H1 (cell line): ENCODE data around the gene CUX1. TPM values are rescaled to one million over a fixed set of nuclear protein-coding genes. Genes with fewer than 3 reads are reported as not detected.

Experiments used
- CTCF ChIA-PET: fragments of 300-600 bp; sonication (Branson Sonifier 250); formaldehyde crosslinking; loops from one replicate; lab custom pipeline; 2021; ENCODE audit not compliant: partially characterized antibody; lab: Charles Lee
- POLR2A ChIA-PET: fragments of 300-600 bp; sonication (Branson Sonifier 250); formaldehyde crosslinking; loops from one replicate; lab custom pipeline; 2021; ENCODE audit warnings: inconsistent platforms; ENCODE audit not compliant: partially characterized antibody; lab: Charles Lee
- DNase-seq, 2 experiments: peaks; one replicate each; pipeline versions ENCODE4 v3.0.0 to v3.0.0-alpha.2; 2010 to 2022; ENCODE audit warnings: low spot score in 2 of 2, low read depth in 1 of 2, mixed read lengths in 1 of 2
- FAIRE-seq: peaks from 2 replicates; lab custom pipeline; 2011; peaks lifted over from hg19 to GRCh38; lab: Jason Lieb, UNC
- H2AFZ ChIP-seq: 2 replicates; pipeline ENCODE4 v1.8.1; 2012; ENCODE audit warnings: low read length, inconsistent platforms
- H2AK5ac ChIP-seq: 2 replicates; pipeline ENCODE4 v1.6.1; 2013; ENCODE audit warnings: low read depth, low read length
- H2BK120ac ChIP-seq: replicated peaks from 2 replicates; pipeline ENCODE3; 2013; ENCODE audit warnings: low read depth, low read length, inconsistent platforms
- H2BK12ac ChIP-seq: 2 replicates; pipeline ENCODE4 v1.6.1; 2013; ENCODE audit warnings: low read depth, low read length
- H2BK15ac ChIP-seq: 2 replicates; pipeline ENCODE4 v1.6.1; 2013; ENCODE audit warnings: low read length
- H2BK20ac ChIP-seq: 2 replicates; pipeline ENCODE4 v1.6.1; 2013; ENCODE audit warnings: low read length
- H2BK5ac ChIP-seq: 2 replicates; pipeline ENCODE4 v1.6.1; 2013; ENCODE audit warnings: low read depth, low read length
- H3K14ac ChIP-seq: 2 replicates; pipeline ENCODE4 v1.6.1; 2013; ENCODE audit warnings: inconsistent platforms; ENCODE audit not compliant: insufficient read length
- H3K18ac ChIP-seq: 2 replicates; pipeline ENCODE4 v1.6.1; 2013; ENCODE audit warnings: low read length; ENCODE audit errors: extremely low read depth
- H3K23ac ChIP-seq: 2 replicates; pipeline ENCODE4 v1.6.1; 2013; ENCODE audit warnings: inconsistent platforms; ENCODE audit not compliant: insufficient read length
- H3K23me2 ChIP-seq: 2 replicates; pipeline ENCODE4 v1.6.1; 2013; ENCODE audit warnings: low read depth, low read length
- H3K27ac ChIP-seq: 2 replicates; pipeline ENCODE4 v1.6.1; 2011; ENCODE audit warnings: low read depth, low read length, inconsistent platforms
- H3K27me3 ChIP-seq, 4 experiments: replicated peaks in 1 of 4; 1 replicate in 1 of 4; 2 replicates in 3 of 4; pipeline versions ENCODE4 v1.6.1 to v1.8.1; 2011 to 2013; ENCODE audit warnings: low read length in 3 of 4, mild to moderate bottlenecking in 3 of 4, inconsistent platforms in 2 of 4, mixed read lengths in 2 of 4, moderate library complexity in 1 of 4; ENCODE audit not compliant: control insufficient read depth in 3 of 4, insufficient read depth in 3 of 4; ENCODE audit errors: extremely low read depth in 1 of 4
- H3K36me3 ChIP-seq, 4 experiments: 2 replicates each; pipeline versions ENCODE4 v1.6.1 to v1.8.1; 2011 to 2013; ENCODE audit warnings: mild to moderate bottlenecking in 4 of 4, low read length in 3 of 4, moderate library complexity in 2 of 4, control low read depth in 1 of 4, inconsistent platforms in 1 of 4; ENCODE audit not compliant: insufficient read depth in 4 of 4, control insufficient read depth in 2 of 4
- H3K4ac ChIP-seq: replicated peaks from 2 replicates; pipeline ENCODE3; 2013; ENCODE audit warnings: low read length, low read depth, mixed read lengths, inconsistent platforms; ENCODE audit not compliant: insufficient read length
- H3K4me1 ChIP-seq, 4 experiments: replicated peaks in 1 of 4; 1 replicate in 1 of 4; 2 replicates in 3 of 4; pipeline versions ENCODE4 v1.6.1 to v1.8.1; 2011 to 2013; ENCODE audit warnings: low read length in 3 of 4, inconsistent platforms in 2 of 4, mixed read lengths in 1 of 4; ENCODE audit not compliant: insufficient read depth in 4 of 4, control insufficient read depth in 3 of 4
- H3K4me2 ChIP-seq, 2 experiments: 2 replicates each; pipeline versions ENCODE4 v1.6.1 to v1.8.1; 2011 to 2013; ENCODE audit warnings: low read depth in 2 of 2, low read length in 2 of 2, control low read depth in 1 of 2, inconsistent platforms in 1 of 2, mild to moderate bottlenecking in 1 of 2; ENCODE audit not compliant: insufficient read depth in 1 of 2
- H3K4me3 ChIP-seq, 4 experiments: fragments of 200-600, 300-600 bp in 1 of 4; sonication (generic), shearing (Covaris generic), sonication (Bioruptor Twin) in 1 of 4; 2 replicates each; pipeline versions ENCODE4 v1.5.1 to v1.8.1; 2011 to 2016; ENCODE audit warnings: low read length in 4 of 4, low read depth in 3 of 4, control low read depth in 2 of 4, inconsistent platforms in 2 of 4, mild to moderate bottlenecking in 2 of 4, mixed read lengths in 1 of 4, moderate library complexity in 1 of 4; ENCODE audit not compliant: insufficient read depth in 2 of 4; ENCODE audit errors: extremely low read depth in 1 of 4
- H3K56ac ChIP-seq: replicated peaks from 2 replicates; pipeline ENCODE3; 2013; ENCODE audit warnings: low read depth, mild to moderate bottlenecking, mixed read lengths, low read length, inconsistent platforms; ENCODE audit not compliant: insufficient read length
- H3K79me1 ChIP-seq: 2 replicates; pipeline ENCODE4 v1.6.1; 2013; ENCODE audit warnings: low read depth, low read length, control low read depth
- H3K79me2 ChIP-seq, 2 experiments: 2 replicates each; pipeline versions ENCODE4 v1.6.1 to v1.8.1; 2012 to 2013; ENCODE audit warnings: low read length in 2 of 2, mild to moderate bottlenecking in 2 of 2, inconsistent platforms in 1 of 2; ENCODE audit not compliant: insufficient read depth in 2 of 2, control insufficient read depth in 1 of 2
- H3K9ac ChIP-seq, 4 experiments: replicated peaks in 1 of 4; 1 replicate in 1 of 4; 2 replicates in 3 of 4; pipeline versions ENCODE4 v1.6.1 to v1.8.1; 2011 to 2013; ENCODE audit warnings: low read depth in 3 of 4, low read length in 3 of 4, control low read depth in 2 of 4, mild to moderate bottlenecking in 2 of 4, moderate library complexity in 2 of 4, inconsistent platforms in 1 of 4; ENCODE audit errors: extremely low read depth in 1 of 4
- H3K9me3 ChIP-seq, 2 experiments: 2 replicates each; pipeline versions ENCODE4 v1.6.1 to v1.8.1; 2012 to 2013; ENCODE audit warnings: mild to moderate bottlenecking in 2 of 2, moderate library complexity in 2 of 2, control low read depth in 1 of 2, inconsistent platforms in 1 of 2, low read depth in 1 of 2, low read length in 1 of 2, mixed read lengths in 1 of 2; ENCODE audit not compliant: insufficient read depth in 2 of 2
- H4K20me1 ChIP-seq, 2 experiments: replicated peaks in 1 of 2; 2 replicates each; pipeline versions ENCODE3 to v1.8.1; 2011 to 2013; ENCODE audit warnings: inconsistent platforms in 2 of 2, low read length in 2 of 2, mild to moderate bottlenecking in 1 of 2; ENCODE audit not compliant: insufficient read depth in 2 of 2, control insufficient read depth in 1 of 2
- H4K5ac ChIP-seq: 2 replicates; pipeline ENCODE4 v1.6.1; 2013; ENCODE audit warnings: low read length, low read depth, mixed read lengths, inconsistent platforms; ENCODE audit not compliant: insufficient read length
- H4K8ac ChIP-seq: 2 replicates; pipeline ENCODE4 v1.8.0; 2013; ENCODE audit warnings: mild to moderate bottlenecking, moderate library complexity, low read length, inconsistent platforms; ENCODE audit not compliant: insufficient read depth; ENCODE audit errors: extremely low read depth
- H4K91ac ChIP-seq: replicated peaks from 2 replicates; pipeline ENCODE3; 2013; ENCODE audit warnings: low read length, mixed read lengths, inconsistent platforms; ENCODE audit not compliant: insufficient read length
- ASH2L ChIP-seq: fragments of 200-600, 300-600 bp; sonication (generic); IDR thresholded peaks from one replicate; pipeline ENCODE4 v1.7.1; 2017; ENCODE audit warnings: low read length
- TAF1 ChIP-seq: IDR thresholded peaks from 2 replicates; pipeline ENCODE4 v1.6.1; 2011; ENCODE audit warnings: mild to moderate bottlenecking, low read depth, low read length
- WGBS, 2 experiments: shearing (Covaris generic) in 1 of 2; methylation state at CpG; one replicate each; pipeline versions ENCODE4 v1.1.6 to v1.1.7; 2013 to 2015; ENCODE audit warnings: low lambda C conversion rate in 2 of 2, mixed read lengths in 2 of 2, inconsistent platforms in 1 of 2, low coverage in 1 of 2, missing lambda C conversion rate in 1 of 2; ENCODE audit not compliant: insufficient replicate concordance in 2 of 2, insufficient coverage in 1 of 2, insufficient read length in 1 of 2; ENCODE audit errors: extremely low coverage in 1 of 2, missing lambda C conversion rate in 1 of 2; 5-methylcytosine and 5-hydroxymethylcytosine counted together
- polyA plus RNA-seq, 7 experiments: library from polyadenylated mRNA; depleted of rRNA in 3 of 7; stranded (reverse) in 5 of 7; unstranded in 2 of 7; fragments of >200 nt in 5 of 7; fragments of 200-250 nt in 2 of 7; gene quantifications; 1 replicate in 5 of 7; 2 replicates in 1 of 7; 4 replicates in 1 of 7; pipeline versions ENCODE4 v1.2.1 to v1.2.3, GENCODE V29; 2011 to 2013; ENCODE audit warnings: missing spikeins in 2 of 7, mixed read lengths in 2 of 7
- total RNA-seq: library from RNA; stranded (reverse); fragmentation: NEBNext Ultra II Directional; extraction: Animal tissue kit (Norgen Biotek cat#: 25700); gene quantifications from 2 replicates; pipeline ENCODE4 v1.2.1, GENCODE V29; 2021

Gene CUX1
- total and polyA plus RNA-seq, 2 of the 8 experiments (the other 6 are each of a cell fraction or from before 2014, with no cell fraction given) = 21.6 to 65.9 TPM

DNA sequence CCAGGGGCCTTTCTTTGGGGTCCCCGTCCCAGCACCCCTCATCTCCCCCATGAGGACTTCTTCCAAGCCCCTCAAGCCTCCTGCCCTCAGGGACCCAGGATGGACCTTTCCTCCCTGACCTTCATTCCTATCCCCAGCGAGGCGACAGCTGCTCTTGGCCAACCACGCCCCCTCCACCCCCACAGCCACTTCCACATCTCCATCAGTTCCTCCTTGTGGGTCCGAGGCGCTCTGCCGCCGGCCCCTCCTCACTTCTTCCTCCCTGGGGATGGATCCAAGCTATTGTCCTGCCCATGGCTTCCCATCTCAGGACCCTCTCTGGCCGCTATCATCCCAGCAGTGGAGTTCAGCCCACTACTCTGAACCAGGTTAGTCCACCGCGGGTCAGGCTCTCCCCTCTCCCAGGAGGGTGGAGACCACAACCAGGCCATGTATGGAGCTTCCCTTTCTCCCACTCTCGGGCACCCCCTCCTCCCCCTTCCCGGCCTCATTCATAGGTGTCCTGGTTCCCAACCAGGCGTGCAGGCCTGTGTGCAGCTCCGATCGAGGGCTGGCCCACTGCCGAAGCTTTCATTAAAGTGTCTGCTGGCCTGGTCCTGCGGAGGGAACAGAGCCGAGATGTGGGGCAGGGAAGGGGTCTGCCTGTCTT lies 467.6 kb downstream of the CUX1 start:
- Histone ChIP-seq H2BK120ac (no peak overlapping the region), H3K4me1 (peaks cover 2 to 20% (median 8%) of the 10 kb centered on the region in 4 experiments), H2BK12ac (no peak overlapping the region), H3K23me2 (peaks cover 14% of the 10 kb centered on the region; the same call in 1 of the 2 replicates), H3K36me3 (no peaks in the 10 kb centered on the region), H3K18ac (no peak overlapping the region), H3K27me3 (peaks cover 0 to 4% (median 3%) of the 10 kb centered on the region in 4 experiments; a peak in 3 of 7 replicates), H2AFZ (no peak overlapping the region), H3K4ac (no peak overlapping the region), H4K8ac (peak overlapping the region; percentile 7; the same call in 1 of the 2 replicates), H2BK15ac (0 out of 2 replicates have a peak overlapping the region, but pooled peaks have one; percentile 61), H2BK20ac (no peak overlapping the region), H3K56ac (no peak overlapping the region), H3K27ac (no peak overlapping the region), H4K5ac (no peak overlapping the region), H4K91ac (no peak overlapping the region), H3K79me1 (peaks cover 5% of the 10 kb centered on the region), H4K20me1 (peaks cover 2 to 16% of the 10 kb centered on the region in 2 experiments), H3K9ac (no peak overlapping the region), H2AK5ac (no peak overlapping the region), H3K79me2 (no peaks in the 10 kb centered on the region), H3K14ac (no peak overlapping the region), H2BK5ac (no peak overlapping the region), H3K4me3 (no peak overlapping the region), H3K23ac (no peak overlapping the region), H3K9me3 (no peaks in the 10 kb centered on the region), H3K4me2 (peak overlapping the region in 1 of 2 experiments; percentile 76; a peak in 2 of 4 replicates)
- CTCF ChIA-PET = interaction anchor here (0.7 to 4.1 kb wide), 8 partner anchors 9 to 127 kb away, joined by 3 to 26 read pairs (median 4); no protein-coding TSS in a partner anchor
- no peak for FAIRE-seq
- 85% methylated on average over 16 of the region's 19 CpGs; no CpG with 5 or more reads in 1 of the 2 experiments for WGBS, 2 experiments
- POLR2A ChIA-PET = interaction anchor here (2.6 kb wide), 1 partner anchor 111 kb away, joined by 12 read pairs; the partner anchor contains the start of gene PRKRIP1
- DNase-seq = no peak
- TF ChIP-seq ASH2L (no peak), TAF1 (no peak)
